ENCODE results near the gene MRGPRG. TPM values are rescaled to one million over a fixed set of nuclear protein-coding genes. Genes with fewer than 3 reads are reported as not detected.
A peak's percentile ranks its signal among the peaks of the same experiment; 100 is the strongest.

Gene MRGPRG
- total and polyA plus RNA-seq, 9 of the 15 experiments (the other 6 are each of a cell fraction or from before 2014, with no cell fraction given): not detected

DNA sequence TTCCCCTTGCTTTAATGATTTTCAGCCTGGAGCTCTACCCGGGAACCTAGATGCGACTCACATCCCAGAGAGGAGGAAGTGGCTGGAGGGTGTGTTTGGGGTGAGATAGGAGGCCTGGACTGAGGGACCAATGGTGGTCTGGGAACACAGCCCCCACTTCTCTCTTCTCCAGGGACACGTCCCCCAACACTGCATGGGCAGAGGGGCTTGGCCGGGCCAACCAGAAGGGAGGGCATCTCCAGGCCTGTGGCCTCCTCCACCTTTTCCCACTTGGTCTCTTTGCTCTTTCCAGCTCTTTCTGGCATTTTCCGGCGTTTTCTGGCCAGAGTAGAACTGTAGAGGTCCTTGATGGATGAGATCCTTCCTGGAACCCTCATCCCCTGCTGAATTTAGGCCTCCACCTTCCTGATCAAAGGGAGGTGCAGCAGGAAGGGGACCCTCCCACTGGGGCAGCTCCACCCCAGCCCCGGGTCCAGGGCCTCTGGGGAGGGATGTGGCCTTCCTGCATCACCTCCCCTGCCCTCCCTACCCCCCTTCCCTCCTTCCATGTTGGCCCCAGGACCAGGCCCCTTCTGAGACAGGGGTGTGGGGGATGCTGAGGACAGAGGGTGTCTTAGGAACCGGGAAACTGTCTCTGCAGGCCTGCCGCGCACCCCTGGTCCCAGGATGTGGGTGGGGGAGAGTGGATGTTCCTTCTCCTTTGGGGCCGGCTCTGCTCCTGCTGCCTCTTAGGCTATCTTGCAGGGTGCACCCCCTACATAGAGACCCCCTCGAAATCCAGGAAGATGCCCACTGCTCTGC, 24.4 kb downstream of the MRGPRG start:
- no peak overlapping the region for H3K4me3 ChIP-seq
- WGBS (ENCODE audit: insufficient coverage, low coverage, missing lambda C conversion rate): 30% methylated on average over 8 of the region's 12 CpGs
- H3K27ac ChIP-seq (ENCODE audit: extremely low read depth, low read depth, low read length): no peak overlapping the region
- no peak overlapping the region for H2AFZ ChIP-seq (ENCODE audit: low read depth, low read length)
- no peak overlapping the region for H3K9ac ChIP-seq (ENCODE audit: insufficient read depth in 1 of 2, low read depth in 2 of 2, low read length in 2 of 2)
- no peak for DNase-seq (ENCODE audit: extremely low read depth in 1 of 4, low spot score in 3 of 4)
- intact Hi-C loops (cut with micrococcal nuclease): no loop called here
- no peaks in the 10 kb centered on the region for H3K79me2 ChIP-seq (ENCODE audit: control insufficient read depth, insufficient read depth, low read length)
- no peaks in the 10 kb centered on the region for H3K36me3 ChIP-seq (ENCODE audit: control insufficient read depth, insufficient read depth, low read length)
- in situ Hi-C loops (cut with MboI): no loop called here
- FAIRE-seq: no peak
- H3K27me3 ChIP-seq (ENCODE audit: control insufficient read depth in 2 of 2, insufficient read depth in 2 of 2, low read length in 2 of 2): peaks cover 3 to 23% of the 10 kb centered on the region in 2 experiments; a peak in 3 of 5 replicates
- TF ChIP-seq SPI1 (IDR thresholded peaks at IDR 0.05; ENCODE audit: borderline replicate concordance, low read depth, low read length): peak; percentile 62; the same call in 1 of the 2 replicates
- no peak for TF ChIP-seq ZNF41 (CRISPR knock-in tag; conservative IDR thresholded peaks at IDR 0.05)
- H4K20me1 ChIP-seq (replicated peaks; ENCODE audit: control insufficient read depth, insufficient read depth, low read length): no peaks in the 10 kb centered on the region
- H3K9me3 ChIP-seq (replicated peaks; ENCODE audit: control insufficient read depth, insufficient read depth, low read depth, low read length): no peaks in the 10 kb centered on the region
- ATAC-seq: no peak
- POLR2A ChIA-PET: interaction anchor here (0.6 to 1.1 kb wide), 3 partner anchors 25 to 94 kb away, joined by 3 to 4 read pairs (median 3); no protein-coding TSS in a partner anchor
- CTCF ChIA-PET (ENCODE audit: low intra/inter-chr PET ratio): no interaction called here
- H3K4me1 ChIP-seq (replicated peaks in 1 of 2; ENCODE audit: control insufficient read depth in 2 of 2, insufficient read depth in 2 of 2, low read length in 2 of 2): peaks cover 0 to 50% of the 10 kb centered on the region in 2 experiments; a peak in 3 of 5 replicates
- H3K9me1 ChIP-seq (ENCODE audit: control insufficient read depth, insufficient read depth, low read length): no peaks in the 10 kb centered on the region
- H3K4me2 ChIP-seq (ENCODE audit: insufficient read depth, low read length): no peak overlapping the region
- no TSS peak for BruUV-seq (replicated peaks)

GRCh38 chr11:3193373-3194015, 25.1 kb downstream of the MRGPRG start:
- H3K4me3 ChIP-seq: no peak overlapping the region
- ATAC-seq: no peak
- 49% methylated on average over 15 of the region's 19 CpGs for WGBS (ENCODE audit: insufficient coverage, low coverage, missing lambda C conversion rate)
- H3K79me2 ChIP-seq (ENCODE audit: control insufficient read depth, insufficient read depth, low read length): no peaks in the 10 kb centered on the region
- H3K9me3 ChIP-seq (replicated peaks; ENCODE audit: control insufficient read depth, insufficient read depth, low read depth, low read length): no peaks in the 10 kb centered on the region
- peaks cover 0 to 16% of the 10 kb centered on the region in 2 experiments; a peak in 2 of 5 replicates for H3K27me3 ChIP-seq (ENCODE audit: control insufficient read depth in 2 of 2, insufficient read depth in 2 of 2, low read length in 2 of 2)
- no peaks in the 10 kb centered on the region for H4K20me1 ChIP-seq (replicated peaks; ENCODE audit: control insufficient read depth, insufficient read depth, low read length)
- POLR2A ChIA-PET: interaction anchor here (0.6 to 1.1 kb wide), 3 partner anchors 25 to 93 kb away, joined by 3 to 4 read pairs (median 3); no protein-coding TSS in a partner anchor
- H3K4me1 ChIP-seq (replicated peaks in 1 of 2; ENCODE audit: control insufficient read depth in 2 of 2, insufficient read depth in 2 of 2, low read length in 2 of 2): peaks cover 0 to 56% of the 10 kb centered on the region in 2 experiments; a peak in 3 of 5 replicates
- BruUV-seq (replicated peaks): no TSS peak
- no peak overlapping the region for H2AFZ ChIP-seq (ENCODE audit: low read depth, low read length)
- no peak overlapping the region for H3K4me2 ChIP-seq (ENCODE audit: insufficient read depth, low read length)
- DNase-seq (ENCODE audit: extremely low read depth in 1 of 4, low spot score in 3 of 4): no peak
- peak overlapping the region in 1 of 2 experiments; percentile 68; a peak in 2 of 4 replicates for H3K9ac ChIP-seq (ENCODE audit: insufficient read depth in 1 of 2, low read depth in 2 of 2, low read length in 2 of 2)
- CTCF ChIA-PET (ENCODE audit: low intra/inter-chr PET ratio): no interaction called here
- intact Hi-C loops (cut with micrococcal nuclease): no loop called here
- H3K36me3 ChIP-seq (ENCODE audit: control insufficient read depth, insufficient read depth, low read length): no peaks in the 10 kb centered on the region
- H3K27ac ChIP-seq (ENCODE audit: extremely low read depth, low read depth, low read length): no peak overlapping the region
- H3K9me1 ChIP-seq (ENCODE audit: control insufficient read depth, insufficient read depth, low read length): no peaks in the 10 kb centered on the region
- in situ Hi-C loops (cut with MboI): no loop called here
- FAIRE-seq: no peak
- TF ChIP-seq ZNF696 (CRISPR knock-in tag; conservative IDR thresholded peaks at IDR 0.05): no peak
- TF ChIP-seq SRF (CRISPR knock-in tag; IDR thresholded peaks at IDR 0.05): no peak
- TF ChIP-seq, protein P1, sequence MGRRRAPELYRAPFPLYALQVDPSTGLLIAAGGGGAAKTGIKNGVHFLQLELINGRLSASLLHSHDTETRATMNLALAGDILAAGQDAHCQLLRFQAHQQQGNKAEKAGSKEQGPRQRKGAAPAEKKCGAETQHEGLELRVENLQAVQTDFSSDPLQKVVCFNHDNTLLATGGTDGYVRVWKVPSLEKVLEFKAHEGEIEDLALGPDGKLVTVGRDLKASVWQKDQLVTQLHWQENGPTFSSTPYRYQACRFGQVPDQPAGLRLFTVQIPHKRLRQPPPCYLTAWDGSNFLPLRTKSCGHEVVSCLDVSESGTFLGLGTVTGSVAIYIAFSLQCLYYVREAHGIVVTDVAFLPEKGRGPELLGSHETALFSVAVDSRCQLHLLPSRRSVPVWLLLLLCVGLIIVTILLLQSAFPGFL (CRISPR knock-in tag; IDR thresholded peaks at IDR 0.05): no peak
- no peak for TF ChIP-seq NFXL1 (CRISPR knock-in tag; IDR thresholded peaks at IDR 0.05)
- no peak for TF ChIP-seq MLLT1 (IDR thresholded peaks at IDR 0.05)
- TF ChIP-seq NR4A1 (CRISPR knock-in tag; IDR thresholded peaks at IDR 0.05): no peak
- no peak for TF ChIP-seq NR4A1 (tag; IDR thresholded peaks at IDR 0.05)
- TF ChIP-seq BACH1 (tag; IDR thresholded peaks at IDR 0.05): no peak
- TF ChIP-seq TAF7 (tag; IDR thresholded peaks at IDR 0.05): no peak
- TF ChIP-seq ELF4 (CRISPR knock-in tag; IDR thresholded peaks at IDR 0.05): no peak

Data from K562 (cell line).